Suppressor macrophage treated with lipopolysaccharide for 4 hours (primary cell): ENCODE results near the gene JPH3.

Experiments
- DNase-seq: peaks from one replicate; pipeline ENCODE4 v3.0.0-alpha.2; 2020

The JPH3 gene

DNA sequence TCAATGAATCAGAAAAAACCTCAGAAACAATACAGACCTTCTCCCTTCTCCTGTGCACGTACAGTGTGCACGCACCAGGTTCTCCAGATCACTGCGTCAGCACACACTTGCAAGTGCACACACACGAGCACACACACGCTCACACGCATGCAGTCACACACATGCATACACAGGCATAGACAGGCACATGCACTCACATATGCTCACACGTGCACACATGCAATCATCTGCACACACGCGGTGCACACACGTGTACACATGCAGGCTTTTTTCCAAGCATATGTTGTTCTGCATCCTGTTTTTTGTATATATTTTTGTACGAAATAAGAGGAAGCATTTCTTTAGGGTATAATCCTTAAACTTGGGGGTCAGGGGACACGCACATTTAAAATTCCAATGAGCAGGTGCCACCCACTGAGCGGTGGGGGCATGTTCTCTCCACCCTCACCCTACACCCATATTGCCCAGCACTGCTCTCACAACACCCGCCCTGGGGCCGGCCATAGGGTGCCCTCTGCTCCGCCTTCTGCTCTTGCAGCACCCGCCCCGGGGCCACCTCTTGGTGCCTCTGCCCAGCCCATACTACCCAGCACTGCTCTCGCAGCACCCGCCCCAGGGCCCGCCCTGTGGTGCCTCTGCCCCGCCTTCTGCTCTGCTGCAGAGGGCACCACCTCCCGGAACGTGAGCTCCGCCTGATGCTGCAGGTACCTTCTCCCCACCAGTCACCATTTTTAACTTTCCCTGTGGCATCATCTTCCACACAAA, 142.6 kb downstream of the JPH3 start:
- DNase-seq: no peak

DNA sequence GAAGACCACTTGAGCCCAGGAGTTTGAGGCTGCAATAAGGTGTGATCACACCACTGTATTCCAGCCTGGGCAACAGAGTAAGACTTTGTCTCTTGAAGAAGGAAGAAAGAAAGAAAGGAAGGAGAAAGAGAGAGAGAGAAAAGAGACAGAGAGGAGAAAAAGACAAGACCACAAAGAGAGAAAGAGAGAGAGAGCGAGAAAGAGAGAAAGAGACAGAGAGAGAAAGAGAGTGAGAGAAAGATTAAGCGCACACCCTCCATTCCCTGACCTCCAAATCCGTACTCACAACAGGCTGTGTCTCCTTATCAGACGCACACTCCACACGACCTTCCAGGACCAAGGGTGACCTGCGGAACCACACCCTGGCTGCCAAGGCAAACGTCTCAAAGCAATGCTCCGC, 143.9 kb downstream of the JPH3 start:
- no peak for DNase-seq
